ENCODE measurements around the gene AQP11.
"Not testable (repeated sequence)": the region's sequence is repeated elsewhere in the genome, so short reads cannot be mapped to it uniquely, and the experiment has no call there.

AQP11 gene

DNA sequence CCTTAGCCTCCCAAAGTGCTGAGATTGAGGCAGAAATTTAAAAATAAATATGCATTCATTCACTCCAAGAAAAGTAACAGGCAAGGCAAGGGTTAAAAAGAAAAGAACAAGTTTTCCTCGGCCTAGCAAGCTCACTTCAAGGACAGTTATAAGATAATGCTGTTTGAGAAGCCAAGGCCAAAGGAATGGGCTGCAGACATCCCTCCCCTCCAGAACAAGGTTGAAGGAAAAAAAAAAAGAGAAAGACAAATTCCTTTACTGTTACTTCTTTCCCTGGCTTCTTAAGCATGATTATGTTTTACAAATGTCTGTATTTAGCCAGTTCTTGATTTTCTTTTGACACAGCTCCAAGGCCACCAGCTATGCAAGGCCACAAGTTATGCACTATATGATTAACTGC is 18.9 kb upstream of the AQP11 start:
- not testable (repeated sequence) for H3K4me3 Mint-ChIP-seq, H3K27ac Mint-ChIP-seq

DNA sequence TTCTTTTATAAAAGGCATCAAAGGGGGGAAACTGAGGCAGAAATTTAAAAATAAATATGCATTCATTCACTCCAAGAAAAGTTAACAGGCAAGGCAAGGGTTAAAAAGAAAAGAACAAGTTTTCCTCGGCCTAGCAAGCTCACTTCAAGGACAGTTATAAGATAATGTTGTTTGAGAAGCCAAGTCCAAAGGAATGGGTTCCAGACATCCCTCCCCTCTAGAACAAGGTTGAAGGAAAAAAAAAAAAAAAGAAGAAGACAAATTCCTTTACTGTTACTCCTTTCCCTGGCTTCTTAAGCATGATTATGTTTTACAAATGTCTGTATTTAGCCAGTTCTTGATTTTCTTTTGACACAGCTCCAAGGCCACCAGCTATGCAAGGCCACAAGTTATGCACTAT is 14.3 kb upstream of the AQP11 start:
- not testable (repeated sequence) for H3K36me3 Mint-ChIP-seq, H3K9me3 Mint-ChIP-seq, H3K27me3 Mint-ChIP-seq, H3K4me1 Mint-ChIP-seq, H3K4me3 Mint-ChIP-seq, H3K27ac Mint-ChIP-seq

More for the DNA sequence above, 18.9 kb upstream of the AQP11 start:
- not testable (repeated sequence) for H3K4me1 Mint-ChIP-seq, H3K36me3 Mint-ChIP-seq, H3K9me3 Mint-ChIP-seq
- H3K27me3 Mint-ChIP-seq = peaks cover 12% of the 10 kb centered on the region

DNA sequence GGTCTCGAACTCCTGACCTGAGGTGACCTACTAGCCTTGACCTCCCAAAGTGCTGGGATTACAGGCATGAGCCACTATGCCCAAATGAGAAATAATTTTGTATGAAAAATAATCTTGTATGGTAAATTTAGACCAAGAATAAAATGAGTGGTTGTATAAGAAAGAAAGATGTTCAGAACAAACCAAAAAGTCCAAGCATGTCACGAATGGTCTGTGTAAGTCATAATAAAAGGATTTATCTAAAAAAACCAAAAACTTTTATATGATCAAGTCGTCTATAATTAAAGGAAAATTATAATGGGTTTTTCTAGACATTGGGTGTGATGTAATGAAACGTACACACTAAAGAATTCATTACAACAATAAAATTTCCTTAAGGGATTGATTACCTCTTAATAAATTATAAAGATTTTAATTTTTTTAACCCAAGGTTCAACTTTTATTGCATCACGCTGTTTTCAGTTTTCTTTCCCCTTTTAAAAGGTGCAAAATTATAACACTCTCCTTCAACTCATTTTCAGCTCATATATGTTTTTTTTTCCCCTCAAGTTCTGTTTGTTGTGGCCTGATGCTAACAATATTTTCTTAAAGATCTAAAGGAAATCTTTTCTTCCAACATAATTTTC is 8.9 kb upstream of the AQP11 start:
- H3K9me3 Mint-ChIP-seq = no peaks in the 10 kb centered on the region
- H3K4me3 Mint-ChIP-seq = no peak overlapping the region
- H3K36me3 Mint-ChIP-seq = peaks cover 1% of the 10 kb centered on the region
- no peaks in the 10 kb centered on the region for H3K4me1 Mint-ChIP-seq
- H3K27me3 Mint-ChIP-seq = peaks cover 3% of the 10 kb centered on the region
- H3K27ac Mint-ChIP-seq = no peak overlapping the region

DNA sequence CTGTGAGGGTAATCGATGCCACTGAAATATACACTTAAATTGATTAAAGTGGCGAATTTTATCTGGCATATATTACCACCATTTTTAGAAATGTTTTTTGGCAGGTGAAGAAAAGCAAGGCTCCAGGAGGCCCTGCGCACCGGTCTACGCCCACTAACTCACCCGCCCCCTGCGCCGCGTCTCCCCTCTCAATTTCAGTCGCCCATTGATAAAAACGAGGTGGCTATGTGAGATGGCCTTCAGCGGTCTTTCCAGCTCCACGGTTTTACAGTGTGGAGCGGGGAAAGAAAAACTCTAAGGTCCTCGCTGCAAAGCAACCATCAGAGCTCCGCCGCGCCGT is 602 bp upstream of the AQP11 start:
- Mint-ChIP-seq H3K9me3 (no peaks in the 10 kb centered on the region), H3K27ac (no peak overlapping the region), H3K36me3 (no peaks in the 10 kb centered on the region), H3K4me1 (peaks cover 16% of the 10 kb centered on the region), H3K27me3 (peaks cover 5% of the 10 kb centered on the region), H3K4me3 (peak overlapping the region; percentile 89)

DNA sequence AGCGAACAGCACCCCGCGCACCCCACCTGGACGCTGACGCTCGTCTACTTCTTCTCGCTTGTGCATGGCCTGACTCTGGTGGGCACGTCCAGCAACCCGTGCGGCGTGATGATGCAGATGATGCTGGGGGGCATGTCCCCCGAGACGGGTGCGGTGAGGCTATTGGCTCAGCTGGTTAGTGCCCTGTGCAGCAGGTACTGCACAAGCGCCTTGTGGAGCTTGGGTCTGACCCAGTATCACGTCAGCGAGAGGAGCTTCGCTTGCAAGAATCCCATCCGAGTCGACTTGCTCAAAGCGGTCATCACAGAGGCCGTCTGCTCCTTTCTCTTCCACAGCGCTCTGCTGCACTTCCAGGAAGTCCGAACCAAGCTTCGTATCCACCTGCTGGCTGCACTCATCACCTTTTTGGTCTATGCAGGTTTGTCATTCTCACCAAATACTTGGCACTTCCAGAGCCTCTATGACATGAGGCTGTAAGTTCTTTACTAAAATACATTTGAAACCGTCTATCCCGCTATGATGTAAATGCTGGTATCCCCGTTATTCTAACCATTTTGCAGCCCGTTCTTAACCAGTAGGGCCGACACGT is 535 bp downstream of the AQP11 start:
- H3K27ac Mint-ChIP-seq = peak overlapping the region; percentile 41
- no peaks in the 10 kb centered on the region for H3K9me3 Mint-ChIP-seq
- H3K4me3 Mint-ChIP-seq = peak overlapping the region; percentile 89
- peaks cover 16% of the 10 kb centered on the region for H3K4me1 Mint-ChIP-seq
- H3K36me3 Mint-ChIP-seq = no peaks in the 10 kb centered on the region
- H3K27me3 Mint-ChIP-seq = peaks cover 2% of the 10 kb centered on the region

DNA sequence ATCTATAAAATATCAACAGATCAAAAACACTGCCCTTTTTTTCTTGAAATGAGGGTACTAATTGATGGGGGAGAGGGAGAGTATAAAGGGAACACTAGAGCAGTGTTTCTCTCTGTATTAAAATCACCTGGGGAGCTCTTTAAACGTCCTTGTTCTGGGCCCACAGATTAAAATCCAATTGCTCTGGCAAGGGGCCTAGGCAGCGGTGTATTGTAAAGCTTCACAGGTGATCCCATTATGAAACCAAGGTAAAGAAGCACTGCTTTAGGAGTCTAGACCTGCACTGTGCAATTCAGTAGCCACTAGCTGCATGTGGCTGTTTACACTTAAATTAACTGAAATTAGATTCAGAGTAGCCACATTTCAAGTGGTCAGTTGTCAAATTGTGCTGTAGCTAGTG is 3.0 kb downstream of the AQP11 start:
- no peak overlapping the region for H3K27ac Mint-ChIP-seq
- H3K27me3 Mint-ChIP-seq = no peaks in the 10 kb centered on the region
- H3K4me3 Mint-ChIP-seq = no peak overlapping the region
- no peaks in the 10 kb centered on the region for H3K9me3 Mint-ChIP-seq
- no peaks in the 10 kb centered on the region for H3K36me3 Mint-ChIP-seq
- peaks cover 16% of the 10 kb centered on the region for H3K4me1 Mint-ChIP-seq

DNA sequence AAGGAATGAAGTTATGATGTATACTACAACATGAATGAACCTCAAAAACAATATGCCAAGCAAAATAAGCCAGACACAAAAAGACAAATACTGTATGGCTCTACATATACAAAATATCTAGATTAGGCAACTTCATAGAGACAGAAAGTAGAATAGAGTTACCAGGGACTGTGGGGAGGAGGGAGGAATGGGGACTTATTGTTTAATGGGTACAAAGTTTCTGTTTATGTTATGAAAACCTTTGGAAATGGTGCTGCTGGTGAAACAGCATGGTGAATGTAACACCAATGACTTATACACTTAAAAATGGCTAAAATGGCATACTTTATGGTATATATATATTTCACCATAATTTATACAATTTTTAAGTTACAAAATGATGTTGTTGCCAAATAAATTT is 4.1 kb downstream of the AQP11 start:
- no peaks in the 10 kb centered on the region for H3K9me3 Mint-ChIP-seq
- H3K4me1 Mint-ChIP-seq = peaks cover 13% of the 10 kb centered on the region
- H3K36me3 Mint-ChIP-seq = no peaks in the 10 kb centered on the region
- no peak overlapping the region for H3K4me3 Mint-ChIP-seq
- H3K27me3 Mint-ChIP-seq = no peaks in the 10 kb centered on the region
- no peak overlapping the region for H3K27ac Mint-ChIP-seq

DNA sequence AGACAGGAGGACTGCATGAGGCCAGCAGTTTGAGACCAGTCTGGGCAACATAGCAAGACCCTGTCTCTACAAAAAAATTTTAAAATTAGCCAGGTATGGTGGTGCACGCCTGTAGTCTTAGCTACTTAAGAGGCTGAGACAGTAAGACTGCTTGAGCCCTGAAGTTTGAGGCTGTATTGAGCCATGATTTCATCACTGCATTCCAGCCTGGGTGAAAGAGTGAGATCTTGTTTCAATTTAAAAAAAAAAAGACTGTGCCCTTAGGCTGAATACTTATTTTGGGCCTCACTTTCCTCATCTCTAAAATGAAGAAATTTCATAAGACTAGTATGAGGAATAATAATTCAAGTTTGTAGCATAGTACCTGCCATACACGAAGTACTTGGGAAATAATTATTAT is 6.9 kb downstream of the AQP11 start:
- H3K27ac Mint-ChIP-seq = no peak overlapping the region
- H3K4me3 Mint-ChIP-seq = no peak overlapping the region
- H3K36me3 Mint-ChIP-seq = no peaks in the 10 kb centered on the region
- H3K27me3 Mint-ChIP-seq = no peaks in the 10 kb centered on the region
- no peaks in the 10 kb centered on the region for H3K9me3 Mint-ChIP-seq
- H3K4me1 Mint-ChIP-seq = no peaks in the 10 kb centered on the region

DNA sequence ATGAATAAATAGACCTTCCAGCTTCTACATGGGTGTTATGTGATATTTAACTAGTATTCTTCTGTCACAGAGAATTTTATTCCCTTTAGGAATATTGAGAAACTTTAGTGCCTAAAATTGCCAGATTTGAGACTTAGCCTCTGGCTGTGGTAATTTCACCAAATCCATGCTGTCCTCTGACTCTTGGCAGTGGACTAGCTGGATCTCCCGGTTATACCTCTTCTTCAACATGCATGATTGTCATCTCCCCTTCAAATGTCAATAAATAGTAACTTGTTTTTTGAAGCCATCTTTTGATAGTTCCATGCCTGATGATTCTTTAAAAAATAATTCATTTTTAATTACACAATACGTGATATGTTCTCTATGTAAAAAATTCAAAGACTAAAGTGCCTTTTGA is 8.4 kb downstream of the AQP11 start:
- H3K36me3 Mint-ChIP-seq = no peaks in the 10 kb centered on the region
- H3K27me3 Mint-ChIP-seq = no peaks in the 10 kb centered on the region
- H3K27ac Mint-ChIP-seq = no peak overlapping the region
- H3K4me1 Mint-ChIP-seq = peaks cover 7% of the 10 kb centered on the region
- H3K4me3 Mint-ChIP-seq = no peak overlapping the region
- H3K9me3 Mint-ChIP-seq = no peaks in the 10 kb centered on the region

DNA sequence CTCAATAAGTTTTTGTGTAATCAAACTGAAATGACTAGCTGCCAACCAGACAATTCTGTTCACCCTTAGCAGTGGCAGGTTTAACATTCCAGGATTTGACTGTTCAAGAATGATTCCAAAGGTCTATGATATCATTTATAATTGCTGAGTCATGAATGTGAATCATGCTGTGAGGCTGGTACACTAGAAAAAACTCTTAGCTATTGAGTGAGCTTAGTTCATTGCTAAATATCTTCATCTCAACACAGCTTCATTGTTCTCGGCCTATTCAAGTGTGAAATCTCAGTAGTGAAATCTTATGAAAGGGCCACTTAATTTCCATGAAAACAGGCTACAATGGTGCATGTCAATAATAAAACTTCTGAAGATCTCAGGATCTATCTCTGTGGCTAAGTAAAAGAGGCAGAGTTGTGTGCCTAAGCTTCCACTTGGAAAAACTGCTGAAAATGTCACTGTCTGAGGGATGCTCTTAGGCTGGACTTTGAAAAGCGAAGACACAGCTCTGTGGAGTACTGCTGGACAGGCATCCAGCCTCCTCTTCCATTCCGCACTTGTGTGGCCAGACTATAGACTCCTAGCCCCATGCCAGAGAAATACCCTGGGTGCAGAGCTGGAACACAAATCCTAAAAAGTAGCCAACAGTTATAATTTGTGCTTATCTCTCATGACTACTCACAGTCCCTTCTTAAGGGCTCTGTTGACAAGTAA is 12.8 kb downstream of the AQP11 start:
- Mint-ChIP-seq H3K27ac (peak overlapping the region; percentile 19), H3K27me3 (no peaks in the 10 kb centered on the region), H3K36me3 (no peaks in the 10 kb centered on the region), H3K4me3 (no peak overlapping the region), H3K9me3 (no peaks in the 10 kb centered on the region), H3K4me1 (peaks cover 7% of the 10 kb centered on the region)

DNA sequence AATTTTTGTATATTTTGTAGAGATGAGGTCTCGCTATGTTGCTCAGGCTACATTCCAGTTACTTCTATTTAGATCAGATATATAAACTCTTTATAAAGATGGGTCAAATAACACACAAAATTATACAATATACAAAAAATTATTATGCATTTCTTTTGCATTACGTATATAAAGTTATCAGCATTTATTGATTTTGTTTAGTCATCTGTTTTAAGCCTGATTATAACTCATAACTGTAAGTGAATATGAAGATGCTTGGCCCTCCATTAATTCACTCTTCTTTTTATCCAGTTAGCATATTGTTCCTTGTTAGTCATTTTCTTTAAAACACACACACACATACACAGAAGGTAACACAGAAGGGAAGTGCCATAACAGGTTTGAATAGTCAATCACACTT is 14.5 kb downstream of the AQP11 start:
- H3K9me3 Mint-ChIP-seq = no peaks in the 10 kb centered on the region
- peaks cover 3% of the 10 kb centered on the region for H3K36me3 Mint-ChIP-seq
- H3K4me1 Mint-ChIP-seq = peaks cover 7% of the 10 kb centered on the region
- H3K4me3 Mint-ChIP-seq = no peak overlapping the region
- H3K27ac Mint-ChIP-seq = no peak overlapping the region
- H3K27me3 Mint-ChIP-seq = no peaks in the 10 kb centered on the region

DNA sequence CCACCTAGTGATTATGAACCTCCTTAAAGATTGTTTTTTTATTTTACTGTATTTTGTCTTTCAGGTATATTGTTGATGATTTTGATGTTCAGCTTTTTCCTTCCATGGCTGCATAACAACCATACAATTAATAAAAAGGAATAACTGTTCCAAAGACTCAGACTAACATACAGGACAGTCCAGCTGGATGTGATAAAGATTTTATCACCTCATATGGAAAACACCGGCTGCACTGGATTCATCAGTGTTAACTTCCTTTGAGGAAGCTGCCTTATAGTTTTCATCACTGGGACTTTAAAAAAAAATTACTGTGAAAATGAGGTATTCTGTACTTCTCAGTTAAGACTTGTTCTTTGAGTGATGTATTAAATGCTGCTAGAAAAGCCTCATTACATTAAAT is 19.5 kb downstream of the AQP11 start:
- Mint-ChIP-seq H3K27me3 (no peaks in the 10 kb centered on the region), H3K4me3 (no peak overlapping the region), H3K36me3 (peaks cover 15% of the 10 kb centered on the region), H3K9me3 (no peaks in the 10 kb centered on the region), H3K4me1 (no peaks in the 10 kb centered on the region), H3K27ac (no peak overlapping the region)

DNA sequence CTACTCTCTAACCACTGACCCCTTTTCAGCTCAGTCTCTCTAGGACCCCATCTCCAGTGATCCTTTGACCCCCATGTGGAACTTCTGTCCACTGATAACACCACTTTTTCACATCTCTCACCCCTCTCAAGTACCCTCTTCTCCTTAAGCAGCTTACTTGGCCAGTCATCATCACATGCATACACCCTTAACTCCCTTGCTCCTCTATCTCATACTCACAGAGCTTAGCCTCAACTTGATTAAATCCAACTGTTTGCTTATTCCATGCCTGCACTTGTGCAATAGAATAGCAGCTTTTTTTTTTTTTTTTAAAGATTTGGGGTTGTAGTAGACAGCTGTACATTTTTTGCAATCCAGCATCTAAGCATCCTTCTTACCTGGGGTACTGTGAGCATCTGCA is 22.2 kb downstream of the AQP11 start:
- peak overlapping the region; percentile 63 for H3K27ac Mint-ChIP-seq
- no peaks in the 10 kb centered on the region for H3K9me3 Mint-ChIP-seq
- no peak overlapping the region for H3K4me3 Mint-ChIP-seq
- no peaks in the 10 kb centered on the region for H3K27me3 Mint-ChIP-seq
- no peaks in the 10 kb centered on the region for H3K4me1 Mint-ChIP-seq
- H3K36me3 Mint-ChIP-seq = peaks cover 21% of the 10 kb centered on the region

DNA sequence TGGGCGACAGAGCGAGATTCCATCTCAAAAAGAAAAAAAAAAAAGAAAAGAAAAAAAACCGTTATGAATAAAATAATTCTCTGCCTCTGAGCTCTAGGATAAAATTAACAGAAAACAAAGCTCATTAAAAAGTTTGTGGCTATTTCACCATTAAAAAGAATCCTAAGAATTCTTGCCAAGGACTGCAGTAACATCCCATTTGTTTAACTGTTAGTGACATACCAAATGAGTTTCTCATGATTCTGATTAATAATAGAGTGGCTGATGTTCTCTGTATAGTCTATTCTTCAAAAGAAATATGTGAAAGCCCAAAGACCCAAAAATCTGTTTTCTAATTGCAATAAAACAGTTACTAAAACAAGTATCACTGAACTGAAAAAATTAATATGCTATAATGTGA is 28.1 kb downstream of the AQP11 start:
- Mint-ChIP-seq H3K4me3 (no peak overlapping the region), H3K9me3 (no peaks in the 10 kb centered on the region), H3K4me1 (no peaks in the 10 kb centered on the region), H3K36me3 (peaks cover 12% of the 10 kb centered on the region), H3K27me3 (no peaks in the 10 kb centered on the region), H3K27ac (no peak overlapping the region)

DNA sequence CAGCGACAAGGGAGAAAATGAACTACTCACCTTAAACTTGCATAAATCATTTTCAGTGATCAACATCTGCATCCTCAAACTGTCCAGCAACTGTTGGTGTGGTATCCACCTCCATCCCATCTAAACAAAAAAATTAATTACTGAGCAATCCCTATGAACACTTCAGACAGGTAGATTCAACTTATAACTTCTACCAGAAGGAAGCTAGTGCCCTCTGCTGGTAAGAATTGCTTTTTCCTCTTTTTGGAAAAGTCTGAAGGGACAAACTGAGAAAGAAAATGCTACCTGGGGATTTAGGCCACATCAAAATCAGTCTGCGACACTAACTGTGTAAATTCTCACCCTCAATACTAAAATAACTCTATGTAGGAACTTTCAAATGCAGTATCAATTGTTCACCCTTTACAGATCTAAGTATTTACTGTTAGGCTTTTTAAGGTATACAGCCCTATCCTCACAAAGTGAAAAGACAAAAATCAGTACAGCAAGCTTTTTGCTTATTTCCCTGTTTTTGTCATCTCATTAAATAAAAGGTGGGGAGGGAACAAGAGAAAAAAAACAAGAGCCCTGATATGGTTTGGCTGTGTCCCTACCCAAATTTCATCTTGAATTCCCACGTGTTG is 29.9 kb downstream of the AQP11 start:
- no peak overlapping the region for H3K4me3 Mint-ChIP-seq
- no peaks in the 10 kb centered on the region for H3K9me3 Mint-ChIP-seq
- no peaks in the 10 kb centered on the region for H3K27me3 Mint-ChIP-seq
- H3K4me1 Mint-ChIP-seq = no peaks in the 10 kb centered on the region
- H3K27ac Mint-ChIP-seq = no peak overlapping the region
- peaks cover 10% of the 10 kb centered on the region for H3K36me3 Mint-ChIP-seq

DNA sequence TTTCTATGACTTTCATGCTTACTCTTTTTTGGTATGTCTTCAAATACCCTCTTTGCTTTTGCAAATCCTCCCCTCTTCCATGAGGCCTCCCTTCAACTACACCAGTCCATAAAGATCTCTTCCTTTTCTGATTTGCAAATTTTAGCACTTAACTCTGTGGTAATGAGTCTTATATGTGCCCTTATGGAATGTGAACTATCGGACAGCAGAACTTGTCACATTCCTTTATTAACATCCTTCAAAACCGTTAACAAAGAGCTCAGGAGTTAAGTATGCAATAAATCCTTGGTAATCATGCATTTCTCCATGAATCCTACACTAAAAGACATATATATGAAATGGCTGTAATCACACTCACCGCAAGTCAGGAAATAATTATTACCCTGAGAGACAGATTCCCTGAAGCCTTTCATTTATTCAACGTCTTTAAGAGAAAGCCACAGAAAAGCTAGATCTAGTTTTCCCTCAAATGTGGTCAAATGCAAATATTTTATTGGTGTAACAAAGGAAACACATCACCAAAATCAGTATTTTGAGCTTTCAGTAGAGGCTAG is 40.5 kb downstream of the AQP11 start:
- no peaks in the 10 kb centered on the region for H3K9me3 Mint-ChIP-seq
- H3K4me1 Mint-ChIP-seq = peaks cover 34% of the 10 kb centered on the region
- peaks cover 16% of the 10 kb centered on the region for H3K36me3 Mint-ChIP-seq
- no peaks in the 10 kb centered on the region for H3K27me3 Mint-ChIP-seq
- no peak overlapping the region for H3K27ac Mint-ChIP-seq
- no peak overlapping the region for H3K4me3 Mint-ChIP-seq

Measured in activated naive CD4-positive, alpha-beta T cell treated with anti-CD3 and anti-CD28 coated beads, Interleukin-2, amount 50 U/mL, for 24 hours (primary cell).